Germinal center (tissue), 1 donor: ENCODE results near the gene RELB.
"Not testable (repeated sequence)": the region's sequence is repeated elsewhere in the genome, so short reads cannot be mapped to it uniquely, and the experiment has no call there.

Source experiments
- DNase-seq: peaks from one replicate; pipeline ENCODE4 v3.0.0; 2012; ENCODE audit warnings: mixed read lengths, low spot score

RELB gene

GRCh38 chr19:45001087-45001739 lies at the start of gene RELB:
TSS of gene RELB (plus strand) at chr19:45001464. CDS start at chr19:45001580, 116 bp downstream.
- peak; percentile 99 for DNase-seq

- DNase-seq = no peak
Observed at GRCh38 chr19:44954278-44954648, 47.0 kb upstream of the RELB start.

- peak; percentile 96 for DNase-seq
Observed at GRCh38 chr19:44954649-44955504, 46.4 kb upstream of the RELB start, which contains the start of gene CLPTM1. TSS of gene CLPTM1 (plus strand) at chr19:44955380. CDS start at chr19:44955396, 16 bp downstream.

- no peak for DNase-seq
Observed at GRCh38 chr19:44955505-44956439, 45.5 kb upstream of the RELB start.

- no peak for DNase-seq
Observed at GRCh38 chr19:44957526-44957925, 43.7 kb upstream of the RELB start.

- DNase-seq = no peak
Observed at GRCh38 chr19:44958090-44958489, 43.2 kb upstream of the RELB start.

- no peak for DNase-seq
Observed at GRCh38 chr19:44959691-44960090, 41.6 kb upstream of the RELB start.

GRCh38 chr19:44960906-44961728 lies 40.1 kb upstream of the RELB start:
- DNase-seq = peak; percentile 64

- no peak for DNase-seq
Observed at GRCh38 chr19:44961821-44962220, 39.4 kb upstream of the RELB start.

GRCh38 chr19:44968118-44968517 lies 33.1 kb upstream of the RELB start:
- no peak for DNase-seq

GRCh38 chr19:44968670-44969069 lies 32.6 kb upstream of the RELB start:
- no peak for DNase-seq

GRCh38 chr19:44969437-44969836 lies 31.8 kb upstream of the RELB start:
- DNase-seq = no peak

GRCh38 chr19:44971451-44971850 lies 29.8 kb upstream of the RELB start:
- not testable (repeated sequence) for DNase-seq

GRCh38 chr19:44972802-44973201 lies 28.5 kb upstream of the RELB start:
- DNase-seq = no peak

- no peak for DNase-seq
Observed at GRCh38 chr19:44973982-44974735, 27.1 kb upstream of the RELB start.

GRCh38 chr19:44974857-44975256 lies 26.4 kb upstream of the RELB start:
- no peak for DNase-seq

GRCh38 chr19:44975444-44975843 lies 25.8 kb upstream of the RELB start:
- DNase-seq = no peak

- DNase-seq = no peak
Observed at GRCh38 chr19:44984005-44984404, 17.3 kb upstream of the RELB start.

GRCh38 chr19:44985445-44985844 lies 15.8 kb upstream of the RELB start:
- DNase-seq = no peak

GRCh38 chr19:44986389-44986788 lies 14.9 kb upstream of the RELB start:
- DNase-seq = no peak
